ENCODE measurements around the gene HMCN2.
A peak's percentile ranks its signal among the peaks of the same experiment; 100 is the strongest.

Gene HMCN2

GRCh38 chr9:130341839-130342713 lies 76.5 kb downstream of the HMCN2 start:
- TF ChIP-seq, protein P1, sequence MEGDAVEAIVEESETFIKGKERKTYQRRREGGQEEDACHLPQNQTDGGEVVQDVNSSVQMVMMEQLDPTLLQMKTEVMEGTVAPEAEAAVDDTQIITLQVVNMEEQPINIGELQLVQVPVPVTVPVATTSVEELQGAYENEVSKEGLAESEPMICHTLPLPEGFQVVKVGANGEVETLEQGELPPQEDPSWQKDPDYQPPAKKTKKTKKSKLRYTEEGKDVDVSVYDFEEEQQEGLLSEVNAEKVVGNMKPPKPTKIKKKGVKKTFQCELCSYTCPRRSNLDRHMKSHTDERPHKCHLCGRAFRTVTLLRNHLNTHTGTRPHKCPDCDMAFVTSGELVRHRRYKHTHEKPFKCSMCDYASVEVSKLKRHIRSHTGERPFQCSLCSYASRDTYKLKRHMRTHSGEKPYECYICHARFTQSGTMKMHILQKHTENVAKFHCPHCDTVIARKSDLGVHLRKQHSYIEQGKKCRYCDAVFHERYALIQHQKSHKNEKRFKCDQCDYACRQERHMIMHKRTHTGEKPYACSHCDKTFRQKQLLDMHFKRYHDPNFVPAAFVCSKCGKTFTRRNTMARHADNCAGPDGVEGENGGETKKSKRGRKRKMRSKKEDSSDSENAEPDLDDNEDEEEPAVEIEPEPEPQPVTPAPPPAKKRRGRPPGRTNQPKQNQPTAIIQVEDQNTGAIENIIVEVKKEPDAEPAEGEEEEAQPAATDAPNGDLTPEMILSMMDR (IDR thresholded peaks at IDR 0.05; ENCODE audit: borderline replicate concordance, control extremely low read depth, extremely low read depth, insufficient read depth, missing control alignments), result no peak
- DNase-seq (ENCODE audit: low spot score), result no peak
- in situ Hi-C loops (cut with MboI; ENCODE audit: low sequenced_read_pairs, unreplicated experiment), result no loop called here

DNA sequence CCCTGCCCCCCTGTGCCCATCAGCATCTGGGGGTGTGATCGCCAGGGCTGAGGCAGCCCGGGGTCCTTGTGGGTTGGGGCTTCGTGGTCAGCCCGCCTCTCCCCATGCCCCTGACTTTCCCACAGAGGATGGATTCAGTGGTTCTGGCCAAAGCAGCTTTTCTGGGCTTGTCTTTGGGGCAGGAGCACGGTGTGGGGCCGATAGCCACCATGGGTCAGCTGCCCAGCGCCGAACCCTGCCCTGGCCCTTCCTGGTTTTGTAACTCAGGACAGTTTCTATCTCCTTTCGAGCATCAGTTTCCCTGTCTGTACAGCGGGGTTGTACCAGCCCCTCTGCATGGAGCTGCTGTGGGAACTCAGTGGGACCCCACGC lies 77.1 kb downstream of the HMCN2 start:
- in situ Hi-C loops (cut with MboI; ENCODE audit: low sequenced_read_pairs, unreplicated experiment), result no loop called here

GRCh38 chr9:130343445-130343918 lies 77.9 kb downstream of the HMCN2 start:
- in situ Hi-C loops (cut with MboI; ENCODE audit: low sequenced_read_pairs, unreplicated experiment), result no loop called here
- TF ChIP-seq, protein P1 (IDR thresholded peaks at IDR 0.05; ENCODE audit: borderline replicate concordance, control extremely low read depth, extremely low read depth, insufficient read depth, missing control alignments), result peak; percentile 57
- DNase-seq (ENCODE audit: low spot score), result no peak

More for the DNA sequence above, 77.1 kb downstream of the HMCN2 start:
- TF ChIP-seq, protein P1 (IDR thresholded peaks at IDR 0.05; ENCODE audit: borderline replicate concordance, control extremely low read depth, extremely low read depth, insufficient read depth, missing control alignments), result no peak
- no peak for DNase-seq (ENCODE audit: low spot score)

- in situ Hi-C loops (cut with MboI; ENCODE audit: low sequenced_read_pairs, unreplicated experiment), result no loop called here
- TF ChIP-seq, protein P1 (IDR thresholded peaks at IDR 0.05; ENCODE audit: borderline replicate concordance, control extremely low read depth, extremely low read depth, insufficient read depth, missing control alignments), result no peak
- DNase-seq (ENCODE audit: low spot score), result no peak
Measured at GRCh38 chr9:130344366-130344765, 78.8 kb downstream of the HMCN2 start.

DNA sequence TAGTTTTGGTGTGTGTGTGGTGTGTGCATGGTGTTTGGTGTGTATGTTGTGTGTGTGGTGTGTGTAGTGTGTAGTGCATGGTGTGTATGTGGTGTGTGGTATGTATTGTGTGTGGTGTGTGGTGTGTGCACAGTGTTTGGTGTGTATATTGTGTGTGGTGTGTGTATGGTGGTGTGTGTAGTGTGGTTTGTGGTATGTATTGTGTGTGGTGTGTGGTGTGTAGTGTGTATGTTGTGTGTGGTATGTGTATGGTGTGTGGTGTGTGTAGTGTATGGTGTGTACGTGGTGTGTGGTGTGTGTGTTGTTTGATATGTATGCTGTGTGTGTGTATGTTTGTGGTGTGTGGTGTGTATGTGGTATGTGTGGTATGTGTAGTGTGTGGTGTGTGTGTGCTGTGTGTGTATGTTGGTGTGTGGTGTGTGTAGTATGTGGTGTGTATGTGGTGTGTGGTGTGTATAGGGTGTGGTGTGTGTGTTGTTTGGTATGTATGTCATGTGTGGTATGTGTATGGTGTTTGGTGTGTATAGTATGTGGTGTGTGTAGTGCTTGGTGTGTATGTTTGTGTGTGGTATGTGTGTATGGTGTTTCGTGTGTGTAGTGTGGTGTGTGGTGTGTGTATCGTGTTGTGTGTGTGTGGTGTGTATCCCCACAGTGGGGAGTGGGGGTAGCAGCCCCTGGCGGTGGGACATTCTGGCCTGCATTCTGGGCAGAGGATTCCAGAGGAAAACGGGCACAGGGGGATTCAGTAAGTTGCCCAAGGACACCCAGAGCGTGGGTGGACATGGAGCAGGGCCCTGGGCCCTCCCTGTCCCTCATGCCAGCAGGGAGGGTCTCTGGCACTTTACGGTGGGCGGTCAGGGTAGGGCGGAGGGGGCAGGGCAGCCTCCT lies 79.7 kb downstream of the HMCN2 start:
- in situ Hi-C loops (cut with MboI; ENCODE audit: low sequenced_read_pairs, unreplicated experiment), result no loop called here
- no peak for DNase-seq (ENCODE audit: low spot score)
- TF ChIP-seq, protein P1 (IDR thresholded peaks at IDR 0.05; ENCODE audit: borderline replicate concordance, control extremely low read depth, extremely low read depth, insufficient read depth, missing control alignments), result no peak

- DNase-seq (ENCODE audit: low spot score), result no peak
- TF ChIP-seq, protein P1 (IDR thresholded peaks at IDR 0.05; ENCODE audit: borderline replicate concordance, control extremely low read depth, extremely low read depth, insufficient read depth, missing control alignments), result no peak
- in situ Hi-C loops (cut with MboI; ENCODE audit: low sequenced_read_pairs, unreplicated experiment), result no loop called here
Measured at GRCh38 chr9:130345897-130346385, 80.4 kb downstream of the HMCN2 start.
